GM12878 (cell line): ENCODE measurements around the gene ZNF407. TPM values are rescaled to one million over a fixed set of nuclear protein-coding genes. Genes with fewer than 3 reads are reported as not detected.

ENCODE experiments used
- ATAC-seq: fragments of 200-7000 bp; cut with Tn5 transposase; 3 replicates; pipeline ENCODE4 v1.9.1; 2020; ENCODE audit warnings: mild to moderate bottlenecking, moderate library complexity
- BruUV-seq: library from RNA; stranded (reverse); fragments of 400-500 nt; replicated peaks from 2 replicates; lab custom pipeline; 2021; lab: Mats Ljungman, UMichigan
- CTCF ChIA-PET: fragments of 300-600 bp; sonication (Branson Sonifier 250); formaldehyde crosslinking; extraction: SDS; loops from one replicate; lab custom pipeline; 2021; ENCODE audit warnings: inconsistent platforms; lab: Yijun Ruan, JAX
- POLR2A ChIA-PET: fragments of 350-600 bp; formaldehyde crosslinking; extraction: SDS; loops from one replicate; lab custom pipeline; 2021; ENCODE audit warnings: inconsistent platforms; lab: Charles Lee
- RAD21 ChIA-PET: fragments of 300-600 bp; sonication (Branson Sonifier 250); formaldehyde crosslinking; loops from one replicate; lab custom pipeline; 2023; ENCODE audit warnings: antibody characterized with exemption; ENCODE audit not compliant: unreplicated experiment; lab: Charles Lee
- SMC1A ChIA-PET: fragments of 300-600 bp; sonication (Branson Sonifier 250); formaldehyde crosslinking; loops from one replicate; lab custom pipeline; 2023; ENCODE audit not compliant: unreplicated experiment, uncharacterized antibody; lab: Charles Lee
- DNase-seq: peaks from one replicate; pipeline ENCODE4 v3.0.0-alpha.2; 2011; ENCODE audit warnings: low read depth, low spot score
- FAIRE-seq: peaks from 3 replicates; lab custom pipeline; 2011; peaks lifted over from hg19 to GRCh38; lab: Jason Lieb, UNC
- H2AFZ ChIP-seq: 2 replicates; pipeline ENCODE4 v1.6.0; 2011; ENCODE audit warnings: low read depth, low read length, control low read depth; ENCODE audit not compliant: control insufficient read depth
- H3K27ac ChIP-seq: 2 replicates; pipeline ENCODE4 v1.5.1; 2011; ENCODE audit warnings: control low read depth; ENCODE audit not compliant: control insufficient read depth, insufficient read depth
- H3K27me3 ChIP-seq, 2 experiments: replicated peaks in 1 of 2; 2 replicates each; pipeline versions ENCODE4 v1.6.0 to v1.6.1; 2011; ENCODE audit warnings: low read length in 1 of 2; ENCODE audit not compliant: control insufficient read depth in 2 of 2, insufficient read depth in 2 of 2
- H3K36me3 ChIP-seq, 2 experiments: 2 replicates each; pipeline ENCODE4 v1.5.1; 2011; ENCODE audit warnings: low read length in 1 of 2; ENCODE audit not compliant: control insufficient read depth in 2 of 2, insufficient read depth in 2 of 2
- H3K4me1 ChIP-seq: 2 replicates; pipeline ENCODE4 v1.6.1; 2011; ENCODE audit warnings: mild to moderate bottlenecking, low read length, moderate library complexity, mixed read lengths; ENCODE audit not compliant: control insufficient read depth, insufficient read depth
- H3K4me2 ChIP-seq: 2 replicates; pipeline ENCODE4 v1.6.0; 2011; ENCODE audit warnings: control low read depth; ENCODE audit not compliant: control insufficient read depth, insufficient read depth
- H3K4me3 ChIP-seq: fragments of 200-600 bp; sonication (generic); 2 replicates; pipeline ENCODE4 v1.5.1; 2016
- H3K79me2 ChIP-seq: 2 replicates; pipeline ENCODE4 v1.6.0; 2011; ENCODE audit warnings: low read length; ENCODE audit not compliant: control insufficient read depth, insufficient read depth
- H3K9ac ChIP-seq: 2 replicates; pipeline ENCODE4 v1.8.0; 2011; ENCODE audit warnings: low read length, control low read depth, mixed read lengths; ENCODE audit not compliant: control insufficient read depth, insufficient read depth
- H3K9me3 ChIP-seq: replicated peaks from 3 replicates; pipeline ENCODE4 v1.5.1; 2011; ENCODE audit warnings: mild to moderate bottlenecking, low read length; ENCODE audit not compliant: control insufficient read depth, insufficient read depth
- H4K20me1 ChIP-seq: 2 replicates; pipeline ENCODE4 v1.6.0; 2011; ENCODE audit not compliant: control insufficient read depth, insufficient read depth
- ASH2L ChIP-seq: fragments of 300-600, 200-600 bp; sonication (generic); IDR thresholded peaks from 2 replicates; pipeline ENCODE4 v1.6.1; 2017; ENCODE audit warnings: low read depth, mild to moderate bottlenecking, borderline replicate concordance
- BMI1 ChIP-seq: fragments of 450-650 bp; IDR thresholded peaks from 2 replicates; pipeline ENCODE4 v1.6.1; 2016; ENCODE audit warnings: mild to moderate bottlenecking, moderate library complexity, borderline replicate concordance
- ETV6 ChIP-seq, 2 experiments: fragments of 450-650 bp in 1 of 2; IDR thresholded peaks in 1 of 2; conservative IDR thresholded peaks in 1 of 2; 2 replicates each; pipeline ENCODE4 v1.6.1; 2014; ENCODE audit warnings: antibody characterized with exemption in 1 of 2, borderline replicate concordance in 1 of 2, low read depth in 1 of 2, mild to moderate bottlenecking in 1 of 2, moderate library complexity in 1 of 2
- IKZF1 ChIP-seq: fragments of 450-650 bp; conservative IDR thresholded peaks from 2 replicates; pipeline ENCODE4 v1.6.1; 2017; ENCODE audit warnings: antibody characterized with exemption, mild to moderate bottlenecking
- IRF4 ChIP-seq: IDR thresholded peaks from 2 replicates; pipeline ENCODE4 v1.6.1; 2011; ENCODE audit warnings: low read depth, low read length
- JUNB ChIP-seq: IDR thresholded peaks from 2 replicates; pipeline ENCODE4 v1.6.1; 2016; ENCODE audit warnings: antibody characterized with exemption, mild to moderate bottlenecking
- KLF5 ChIP-seq: fragments of 450-650 bp; IDR thresholded peaks from 2 replicates; pipeline ENCODE4 v1.6.1; 2014; ENCODE audit warnings: mild to moderate bottlenecking; ENCODE audit not compliant: partially characterized antibody
- NFIC ChIP-seq: IDR thresholded peaks from 2 replicates; pipeline ENCODE4 v1.6.1; 2012; ENCODE audit warnings: low read depth, mild to moderate bottlenecking, inconsistent platforms, low read length, moderate library complexity
- SKIL ChIP-seq: fragments of 450-650 bp; IDR thresholded peaks from 2 replicates; pipeline ENCODE4 v1.6.1; 2017; ENCODE audit warnings: mild to moderate bottlenecking, low read depth, inconsistent platforms; ENCODE audit not compliant: poor library complexity, severe bottlenecking
- SPI1 ChIP-seq: IDR thresholded peaks from 2 replicates; pipeline ENCODE4 v1.6.1; 2011; ENCODE audit warnings: low read depth, mild to moderate bottlenecking, low read length, moderate library complexity, borderline replicate concordance; ENCODE audit not compliant: insufficient read depth
- USF1 ChIP-seq: IDR thresholded peaks from 2 replicates; pipeline ENCODE4 v1.6.1; 2011; ENCODE audit warnings: borderline replicate concordance, low read depth, mild to moderate bottlenecking, moderate library complexity, mixed read lengths, low read length; ENCODE audit not compliant: insufficient read depth; ENCODE audit errors: extremely low read length
- WGBS: methylation state at CpG from one replicate; pipeline ENCODE4 v1.1.6; 2016; ENCODE audit warnings: low lambda C conversion rate; ENCODE audit not compliant: insufficient replicate concordance, insufficient coverage; ENCODE audit errors: missing lambda C conversion rate; 5-methylcytosine and 5-hydroxymethylcytosine counted together
- in situ Hi-C: fragments of 300-500 bp; cut with MboI; formaldehyde crosslinking; loops from 9 replicates; pipeline ENCODE4 v1.14.3; 2018; ENCODE audit warnings: mixed read lengths
- intact Hi-C: fragments of 100-400 bp; cut with micrococcal nuclease; formaldehyde crosslinking; loops from one replicate; pipeline ENCODE4 v1.14.2; 2022; ENCODE audit not compliant: unreplicated experiment
- polyA plus RNA-seq, 11 experiments: library from polyadenylated mRNA; depleted of rRNA in 4 of 11; unstranded in 6 of 11; stranded (reverse) in 5 of 11; fragments of >200 nt; fragmentation: Nextera tagmentation in 4 of 11; fragmentation: Illumina TruSeq in 1 of 11; extraction: Ambion mirVana in 4 of 11; extraction: Trizol in 1 of 11; gene quantifications; 1 replicate in 1 of 11; 2 replicates in 10 of 11; pipeline versions ENCODE4 v1.2.1 to v1.2.3, GENCODE V29; 2011 to 2016; ENCODE audit warnings: inconsistent platforms in 2 of 11, missing spikeins in 2 of 11, low read depth in 1 of 11
- total RNA-seq, 4 experiments: library from RNA; depleted of rRNA in 3 of 4; stranded (reverse); fragments of >200 nt in 3 of 4; fragmentation: Illumina TruSeq in 1 of 4; extraction: Trizol in 1 of 4; gene quantifications; 2 replicates each; pipeline versions ENCODE4 v1.2.1 to v1.2.3, GENCODE V29; 2013 to 2021
- TF ChIP-seq, protein P1 (sequence below): fragments of 450-650 bp; formaldehyde crosslinking; IDR thresholded peaks from 2 replicates; pipeline ENCODE4 v1.5.0; 2022; ENCODE audit warnings: mild to moderate bottlenecking, missing genetic modification characterization
- TF ChIP-seq, protein P2 (sequence below): IDR thresholded peaks from 2 replicates; pipeline ENCODE4 v1.6.1; 2011; ENCODE audit warnings: low read depth, low read length, improper control_type of control experiment, borderline replicate concordance

Gene ZNF407
- total and polyA plus RNA-seq, 10 of the 15 experiments (the other 5 are each of a cell fraction or from before 2014, with no cell fraction given) = 0.69 to 11.6 (median 5.3) TPM

- H2AFZ ChIP-seq = peak overlapping the region; percentile 97
- in situ Hi-C loops = no loop called here
- WGBS = 13% methylated on average over 17 of the region's 22 CpGs
- DNase-seq (peak; percentile 37), ATAC-seq (peak; percentile 85), FAIRE-seq (peak; percentile 94)
- POLR2A ChIA-PET = no interaction called here
- intact Hi-C loops = no loop called here
- H4K20me1 ChIP-seq = no peaks in the 10 kb centered on the region
- peak overlapping the region; percentile 71 for H3K4me2 ChIP-seq
- H3K9ac ChIP-seq = no peak overlapping the region
- BruUV-seq = no TSS peak
- SMC1A ChIA-PET = interaction anchor here (0.9 kb wide), 1 partner anchor 45 kb away, joined by 3 read pairs; no protein-coding TSS in a partner anchor
- H3K27me3 ChIP-seq = no peaks in the 10 kb centered on the region
- H3K27ac ChIP-seq = peak overlapping the region; percentile 50; the same call in 1 of the 2 replicates
- H3K4me3 ChIP-seq = no peak overlapping the region; the same call in 1 of the 2 replicates
- RAD21 ChIA-PET = interaction anchor here (0.9 kb wide), 1 partner anchor 140 kb away, joined by 3 read pairs; the partner anchor contains the start of gene TSHZ1
- H3K9me3 ChIP-seq = no peaks in the 10 kb centered on the region
- no peaks in the 10 kb centered on the region for H3K79me2 ChIP-seq
- CTCF ChIA-PET = interaction anchor here (1.3 kb wide), 2 partner anchors 174 to 418 kb away, joined by 3 to 4 read pairs; no protein-coding TSS in a partner anchor
- H3K4me1 ChIP-seq = peaks cover 7% of the 10 kb centered on the region; the same call in 1 of the 2 replicates
- no peaks in the 10 kb centered on the region for H3K36me3 ChIP-seq
- TF ChIP-seq ETV6 (conservative IDR thresholded peaks at IDR 0.05 in 1 of 2, IDR thresholded peaks at IDR 0.05 in 1 of 2; ENCODE audit: borderline replicate concordance in 1 of 2, low read depth in 1 of 2) (peak in 1 of 2 experiments; percentile 85; a peak in 2 of 4 replicates), USF1 (peak; percentile 56), KLF5 (no peak), JUNB (peak; percentile 68), ASH2L (no peak), IKZF1 (peak; percentile 37; the same call in 1 of the 2 replicates), IRF4 (0 out of 2 replicates have a peak, but pooled peaks have one; percentile 28), NFIC (no peak), SKIL (no peak), SPI1 (peak; percentile 75; the same call in 1 of the 2 replicates), BMI1 (no peak)
- TF ChIP-seq, protein P1, sequence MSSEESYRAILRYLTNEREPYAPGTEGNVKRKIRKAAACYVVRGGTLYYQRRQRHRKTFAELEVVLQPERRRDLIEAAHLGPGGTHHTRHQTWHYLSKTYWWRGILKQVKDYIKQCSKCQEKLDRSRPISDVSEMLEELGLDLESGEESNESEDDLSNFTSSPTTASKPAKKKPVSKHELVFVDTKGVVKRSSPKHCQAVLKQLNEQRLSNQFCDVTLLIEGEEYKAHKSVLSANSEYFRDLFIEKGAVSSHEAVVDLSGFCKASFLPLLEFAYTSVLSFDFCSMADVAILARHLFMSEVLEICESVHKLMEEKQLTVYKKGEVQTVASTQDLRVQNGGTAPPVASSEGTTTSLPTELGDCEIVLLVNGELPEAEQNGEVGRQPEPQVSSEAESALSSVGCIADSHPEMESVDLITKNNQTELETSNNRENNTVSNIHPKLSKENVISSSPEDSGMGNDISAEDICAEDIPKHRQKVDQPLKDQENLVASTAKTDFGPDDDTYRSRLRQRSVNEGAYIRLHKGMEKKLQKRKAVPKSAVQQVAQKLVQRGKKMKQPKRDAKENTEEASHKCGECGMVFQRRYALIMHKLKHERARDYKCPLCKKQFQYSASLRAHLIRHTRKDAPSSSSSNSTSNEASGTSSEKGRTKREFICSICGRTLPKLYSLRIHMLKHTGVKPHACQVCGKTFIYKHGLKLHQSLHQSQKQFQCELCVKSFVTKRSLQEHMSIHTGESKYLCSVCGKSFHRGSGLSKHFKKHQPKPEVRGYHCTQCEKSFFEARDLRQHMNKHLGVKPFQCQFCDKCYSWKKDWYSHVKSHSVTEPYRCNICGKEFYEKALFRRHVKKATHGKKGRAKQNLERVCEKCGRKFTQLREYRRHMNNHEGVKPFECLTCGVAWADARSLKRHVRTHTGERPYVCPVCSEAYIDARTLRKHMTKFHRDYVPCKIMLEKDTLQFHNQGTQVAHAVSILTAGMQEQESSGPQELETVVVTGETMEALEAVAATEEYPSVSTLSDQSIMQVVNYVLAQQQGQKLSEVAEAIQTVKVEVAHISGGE (CRISPR knock-in tag) = no peak
- TF ChIP-seq, protein P2, sequence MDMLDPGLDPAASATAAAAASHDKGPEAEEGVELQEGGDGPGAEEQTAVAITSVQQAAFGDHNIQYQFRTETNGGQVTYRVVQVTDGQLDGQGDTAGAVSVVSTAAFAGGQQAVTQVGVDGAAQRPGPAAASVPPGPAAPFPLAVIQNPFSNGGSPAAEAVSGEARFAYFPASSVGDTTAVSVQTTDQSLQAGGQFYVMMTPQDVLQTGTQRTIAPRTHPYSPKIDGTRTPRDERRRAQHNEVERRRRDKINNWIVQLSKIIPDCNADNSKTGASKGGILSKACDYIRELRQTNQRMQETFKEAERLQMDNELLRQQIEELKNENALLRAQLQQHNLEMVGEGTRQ = peak; percentile 27; the same call in 1 of the 2 replicates
These were observed 473.2 kb downstream of the ZNF407 start for GRCh38 chr18:75070625-75071483.
